ENCODE results near the gene METAP1D. TPM values are rescaled to one million over a fixed set of nuclear protein-coding genes. Genes with fewer than 3 reads are reported as not detected.

The METAP1D gene
- total RNA-seq, 1 experiment from 2014 or later = 4.7 TPM

- no peak for TF ChIP-seq HMGA2 (CRISPR knock-in tag; IDR thresholded peaks at IDR 0.05)
- no peak for TF ChIP-seq AFF4 (CRISPR knock-in tag; IDR thresholded peaks at IDR 0.05; ENCODE audit: borderline replicate concordance)
- no peak for TF ChIP-seq ESRRA (CRISPR knock-in tag; IDR thresholded peaks at IDR 0.05; ENCODE audit: borderline replicate concordance)
These were observed 116.4 kb downstream of the METAP1D start (continued) for GRCh38 chr2:172116107-172116506.

DNA sequence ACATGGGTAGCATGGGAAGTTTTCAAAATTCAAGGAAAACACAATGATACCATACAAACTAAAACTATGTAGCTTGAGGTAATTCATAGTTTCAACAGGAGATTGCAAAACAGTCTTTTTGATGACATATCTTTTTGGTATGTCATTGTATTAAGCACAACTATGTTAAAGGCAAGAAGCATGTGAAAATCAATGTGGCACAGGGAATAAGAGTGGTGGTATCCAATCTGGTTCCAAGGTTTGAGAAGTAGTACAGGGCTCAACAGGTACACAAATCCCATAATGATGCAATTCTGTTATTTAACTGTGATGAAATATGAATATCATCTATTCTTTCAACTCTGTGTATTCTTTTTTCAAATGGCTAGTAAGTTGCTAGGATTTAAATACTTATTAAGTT is 119.3 kb downstream of the METAP1D start:
- Mint-ChIP-seq H3K36me3 (no peaks in the 10 kb centered on the region), H3K9me3 (no peaks in the 10 kb centered on the region), H3K27me3 (ENCODE audit: low read depth) (peaks cover 6% of the 10 kb centered on the region), H3K27ac (no peak overlapping the region), H3K4me1 (no peaks in the 10 kb centered on the region), H3K4me3 (no peak overlapping the region)
- TF ChIP-seq GABPB1 (CRISPR knock-in tag; IDR thresholded peaks at IDR 0.05) (peak; percentile 75), ZSCAN18 (CRISPR knock-in tag; IDR thresholded peaks at IDR 0.05) (no peak)
- ChIA-PET POLR2A (no interaction called here), CTCF (interaction anchor here (1.1 kb wide), 2 partner anchors 8 to 555 kb away, joined by 3 read pairs; no protein-coding TSS in a partner anchor)
- no peak for DNase-seq (ENCODE audit: low spot score)
- ATAC-seq = no peak

- Mint-ChIP-seq H3K4me3 (no peak overlapping the region), H3K9me3 (no peaks in the 10 kb centered on the region), H3K27ac (no peak overlapping the region), H3K4me1 (no peaks in the 10 kb centered on the region), H3K36me3 (no peaks in the 10 kb centered on the region), H3K27me3 (ENCODE audit: low read depth) (peaks cover 6% of the 10 kb centered on the region)
- POLR2A ChIA-PET = no interaction called here
- CTCF ChIA-PET = interaction anchor here (1.1 to 1.4 kb wide), 2 partner anchors 52 to 554 kb away, joined by 3 read pairs; no protein-coding TSS in a partner anchor
- no peak for ATAC-seq
- no peak for DNase-seq (ENCODE audit: low spot score)
- TF ChIP-seq ZNF232 (CRISPR knock-in tag; IDR thresholded peaks at IDR 0.05) (no peak), ZNF219 (CRISPR knock-in tag; IDR thresholded peaks at IDR 0.05; ENCODE audit: borderline replicate concordance) (no peak), PRDM15 (CRISPR knock-in tag; IDR thresholded peaks at IDR 0.05) (no peak), E2F4 (CRISPR knock-in tag; IDR thresholded peaks at IDR 0.05; ENCODE audit: borderline replicate concordance, low read depth) (no peak), ZNF671 (CRISPR knock-in tag; IDR thresholded peaks at IDR 0.05) (no peak), SMAD4 (CRISPR knock-in tag; IDR thresholded peaks at IDR 0.05) (no peak), AR (CRISPR knock-in tag; IDR thresholded peaks at IDR 0.05) (no peak), NFE2L1 (CRISPR knock-in tag; IDR thresholded peaks at IDR 0.05) (no peak), PREB (CRISPR knock-in tag; IDR thresholded peaks at IDR 0.05; ENCODE audit: borderline replicate concordance) (no peak), MAX (CRISPR knock-in tag; IDR thresholded peaks at IDR 0.05) (no peak), TEAD4 (CRISPR knock-in tag; IDR thresholded peaks at IDR 0.05) (no peak)
- TF ChIP-seq, protein P1, sequence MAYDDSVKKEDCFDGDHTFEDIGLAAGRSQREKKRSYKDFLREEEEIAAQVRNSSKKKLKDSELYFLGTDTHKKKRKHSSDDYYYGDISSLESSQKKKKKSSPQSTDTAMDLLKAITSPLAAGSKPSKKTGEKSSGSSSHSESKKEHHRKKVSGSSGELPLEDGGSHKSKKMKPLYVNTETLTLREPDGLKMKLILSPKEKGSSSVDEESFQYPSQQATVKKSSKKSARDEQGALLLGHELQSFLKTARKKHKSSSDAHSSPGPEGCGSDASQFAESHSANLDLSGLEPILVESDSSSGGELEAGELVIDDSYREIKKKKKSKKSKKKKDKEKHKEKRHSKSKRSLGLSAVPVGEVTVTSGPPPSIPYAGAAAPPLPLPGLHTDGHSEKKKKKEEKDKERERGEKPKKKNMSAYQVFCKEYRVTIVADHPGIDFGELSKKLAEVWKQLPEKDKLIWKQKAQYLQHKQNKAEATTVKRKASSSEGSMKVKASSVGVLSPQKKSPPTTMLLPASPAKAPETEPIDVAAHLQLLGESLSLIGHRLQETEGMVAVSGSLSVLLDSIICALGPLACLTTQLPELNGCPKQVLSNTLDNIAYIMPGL (CRISPR knock-in tag; IDR thresholded peaks at IDR 0.05) = no peak
These were observed 120.4 kb downstream of the METAP1D start for GRCh38 chr2:172120118-172120517.

Data from WTC11 (cell line).